ENCODE data around the gene POP4.

Gene POP4

DNA sequence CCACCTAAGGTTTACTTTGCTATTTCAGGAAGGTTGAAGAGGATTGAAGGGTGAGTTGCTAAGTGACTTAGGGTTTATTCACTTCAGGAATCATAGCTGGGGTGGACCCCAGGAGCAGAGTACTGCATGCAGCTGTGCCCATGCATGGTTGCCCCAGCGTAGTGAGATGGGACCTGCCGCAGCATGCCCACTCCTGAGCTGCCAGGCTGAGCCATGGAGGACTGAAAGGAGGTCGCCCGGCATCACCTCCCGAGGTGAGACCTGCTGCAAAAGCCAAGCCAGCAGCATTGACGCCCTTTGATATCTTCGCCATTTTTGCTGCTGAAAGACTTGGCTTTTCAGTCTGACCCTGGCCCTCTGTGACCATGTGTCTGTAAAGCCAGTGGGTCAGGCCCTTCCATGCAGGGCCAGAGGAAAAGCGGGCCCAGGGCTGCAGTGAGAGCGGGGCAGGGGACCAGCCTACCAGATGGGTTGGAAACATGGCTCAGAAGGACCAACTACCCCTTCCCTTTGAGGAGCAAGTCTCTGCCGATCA lies 9.9 kb downstream of the POP4 start:
- no peak overlapping the region for H3K4me3 ChIP-seq (ENCODE audit: low read depth, low read length)
- no peaks in the 10 kb centered on the region for H3K27me3 ChIP-seq (ENCODE audit: control insufficient read depth, insufficient read depth, low read length)
- peaks cover 28% of the 10 kb centered on the region for H3K36me3 ChIP-seq (ENCODE audit: control insufficient read depth, insufficient read depth, low read length)
- H3K9me3 ChIP-seq (ENCODE audit: control insufficient read depth, insufficient read depth, low read length): no peaks in the 10 kb centered on the region
- no peaks in the 10 kb centered on the region for H3K4me1 ChIP-seq (ENCODE audit: control insufficient read depth, insufficient read depth, low read length)
- no peak overlapping the region for H3K9ac ChIP-seq (ENCODE audit: low read depth, low read length)

GRCh38 chr19:29616541-29616940 lies 10.5 kb downstream of the POP4 start:
- Histone ChIP-seq H3K9me3 (ENCODE audit: control insufficient read depth, insufficient read depth, low read length) (no peaks in the 10 kb centered on the region), H3K36me3 (ENCODE audit: control insufficient read depth, insufficient read depth, low read length) (peaks cover 28% of the 10 kb centered on the region), H3K4me1 (ENCODE audit: control insufficient read depth, insufficient read depth, low read length) (no peaks in the 10 kb centered on the region), H3K27me3 (ENCODE audit: control insufficient read depth, insufficient read depth, low read length) (no peaks in the 10 kb centered on the region), H3K9ac (ENCODE audit: low read depth, low read length) (no peak overlapping the region), H3K4me3 (ENCODE audit: low read depth, low read length) (no peak overlapping the region)

DNA sequence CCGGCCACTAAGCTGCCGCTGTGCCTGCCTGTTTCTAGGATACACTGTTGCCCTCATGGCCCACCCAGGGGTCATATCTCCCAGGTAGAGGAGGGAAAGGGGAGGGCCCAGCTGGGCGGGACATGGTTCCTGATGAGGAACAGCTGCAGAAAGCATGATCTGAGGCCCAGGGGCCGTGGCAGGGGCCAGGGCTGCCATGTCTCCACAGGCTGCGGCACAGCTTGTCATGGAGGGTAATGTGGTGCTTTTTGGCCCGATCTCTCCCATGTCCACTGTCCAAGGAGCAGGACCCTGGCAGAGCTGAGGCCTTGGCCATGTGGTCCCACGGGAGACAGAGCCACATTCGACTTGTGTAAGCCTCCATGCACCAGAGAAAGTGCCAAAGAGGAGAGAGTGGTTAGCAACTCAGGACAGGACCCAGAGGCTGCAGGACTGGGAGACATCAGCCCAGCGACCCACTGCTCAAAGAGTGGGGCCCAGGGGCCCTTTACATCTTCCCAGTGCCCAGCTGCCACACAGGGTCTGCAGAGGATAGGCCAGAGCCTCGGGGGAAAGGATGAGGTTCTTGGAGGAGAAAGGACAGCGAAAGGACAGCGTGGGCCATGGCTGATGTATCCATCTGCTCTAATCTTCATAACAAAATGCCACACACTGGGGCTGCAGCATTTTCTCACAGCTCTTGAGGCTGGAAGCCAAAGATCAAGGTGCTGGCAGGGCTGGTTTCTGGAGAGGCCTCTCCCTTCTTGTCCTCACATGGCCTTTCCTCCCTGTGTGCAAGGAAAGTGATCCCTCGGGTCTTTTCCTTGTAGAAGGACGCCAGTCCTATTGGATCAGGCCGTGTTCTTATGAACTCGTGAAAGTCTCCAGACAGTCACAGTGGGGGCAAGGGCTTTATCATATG lies 11.5 kb downstream of the POP4 start:
- H3K4me3 ChIP-seq (ENCODE audit: low read depth, low read length): no peak overlapping the region
- H3K9ac ChIP-seq (ENCODE audit: low read depth, low read length): no peak overlapping the region
- peaks cover 19% of the 10 kb centered on the region for H3K36me3 ChIP-seq (ENCODE audit: control insufficient read depth, insufficient read depth, low read length)
- H3K4me1 ChIP-seq (ENCODE audit: control insufficient read depth, insufficient read depth, low read length): no peaks in the 10 kb centered on the region
- H3K27me3 ChIP-seq (ENCODE audit: control insufficient read depth, insufficient read depth, low read length): no peaks in the 10 kb centered on the region
- H3K9me3 ChIP-seq (ENCODE audit: control insufficient read depth, insufficient read depth, low read length): no peaks in the 10 kb centered on the region

DNA sequence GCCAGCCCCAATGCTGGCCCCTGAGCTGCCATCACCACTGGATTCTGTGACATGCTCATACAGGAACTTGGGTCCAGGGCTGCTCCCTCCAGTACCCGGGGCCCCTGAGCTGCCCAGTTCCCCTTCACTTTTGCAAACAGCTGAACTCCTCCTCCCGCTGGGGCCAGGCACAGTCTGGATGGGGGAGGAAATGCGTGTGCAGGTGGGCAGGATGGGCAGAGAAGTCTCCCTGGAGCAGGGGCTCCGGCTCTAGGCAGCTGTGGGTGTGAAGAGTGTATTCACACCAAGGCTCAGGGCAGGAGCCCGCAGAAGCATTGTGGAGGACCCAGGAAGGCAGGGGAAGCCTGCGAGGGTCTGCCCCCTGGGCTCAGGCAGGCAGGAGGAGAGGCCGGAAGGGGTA lies 12.4 kb downstream of the POP4 start:
- Histone ChIP-seq H3K27me3 (ENCODE audit: control insufficient read depth, insufficient read depth, low read length) (no peaks in the 10 kb centered on the region), H3K9ac (ENCODE audit: low read depth, low read length) (no peak overlapping the region), H3K9me3 (ENCODE audit: control insufficient read depth, insufficient read depth, low read length) (no peaks in the 10 kb centered on the region), H3K36me3 (ENCODE audit: control insufficient read depth, insufficient read depth, low read length) (peaks cover 13% of the 10 kb centered on the region), H3K4me3 (ENCODE audit: low read depth, low read length) (no peak overlapping the region), H3K4me1 (ENCODE audit: control insufficient read depth, insufficient read depth, low read length) (no peaks in the 10 kb centered on the region)

DNA sequence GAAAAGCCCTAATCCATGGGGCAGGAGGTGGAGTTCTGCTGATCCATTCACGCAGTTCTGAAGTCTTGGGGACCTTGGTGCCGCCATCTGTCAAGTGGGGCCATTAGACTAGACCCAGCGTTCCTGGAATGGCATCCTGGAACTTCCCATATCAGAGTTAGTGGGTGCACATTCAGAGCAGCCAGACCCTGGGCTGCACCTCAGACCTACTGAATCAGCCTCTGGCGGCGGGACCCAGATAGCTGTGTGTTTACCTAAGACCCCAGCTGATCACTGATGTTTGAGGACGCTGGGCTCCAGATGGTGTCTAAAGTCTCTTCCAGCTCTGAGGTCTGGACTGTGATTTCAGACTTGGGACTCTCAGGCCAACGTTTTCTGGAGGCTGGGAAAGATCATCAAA lies 12.8 kb downstream of the POP4 start:
- Histone ChIP-seq H3K27me3 (ENCODE audit: control insufficient read depth, insufficient read depth, low read length) (no peaks in the 10 kb centered on the region), H3K9ac (ENCODE audit: low read depth, low read length) (no peak overlapping the region), H3K9me3 (ENCODE audit: control insufficient read depth, insufficient read depth, low read length) (no peaks in the 10 kb centered on the region), H3K4me1 (ENCODE audit: control insufficient read depth, insufficient read depth, low read length) (no peaks in the 10 kb centered on the region), H3K36me3 (ENCODE audit: control insufficient read depth, insufficient read depth, low read length) (peaks cover 11% of the 10 kb centered on the region), H3K4me3 (ENCODE audit: low read depth, low read length) (no peak overlapping the region)

DNA sequence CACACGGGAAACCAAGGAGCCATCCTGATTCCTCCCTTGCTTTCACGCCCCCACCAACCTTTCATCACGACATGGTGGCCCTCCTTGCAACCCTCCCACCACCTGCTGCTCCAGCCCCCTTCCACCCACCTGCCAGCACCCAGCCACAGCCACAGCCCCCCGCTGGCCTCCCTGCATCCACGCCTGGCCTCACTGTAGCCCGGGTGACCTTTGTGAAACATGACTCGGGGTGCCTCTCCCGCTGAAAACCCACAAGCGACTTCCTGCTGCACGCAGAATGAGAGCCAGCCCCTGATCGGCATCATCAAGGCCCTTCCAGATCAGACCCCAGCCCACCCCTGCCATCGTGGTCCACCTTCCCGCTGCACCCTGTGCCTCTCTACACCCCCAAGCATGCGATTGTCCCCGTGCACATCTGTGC lies 14.9 kb downstream of the POP4 start:
- Histone ChIP-seq H3K27me3 (ENCODE audit: control insufficient read depth, insufficient read depth, low read length) (no peaks in the 10 kb centered on the region), H3K36me3 (ENCODE audit: control insufficient read depth, insufficient read depth, low read length) (peaks cover 3% of the 10 kb centered on the region), H3K4me3 (ENCODE audit: low read depth, low read length) (no peak overlapping the region), H3K9me3 (ENCODE audit: control insufficient read depth, insufficient read depth, low read length) (no peaks in the 10 kb centered on the region), H3K9ac (ENCODE audit: low read depth, low read length) (no peak overlapping the region), H3K4me1 (ENCODE audit: control insufficient read depth, insufficient read depth, low read length) (no peaks in the 10 kb centered on the region)

DNA sequence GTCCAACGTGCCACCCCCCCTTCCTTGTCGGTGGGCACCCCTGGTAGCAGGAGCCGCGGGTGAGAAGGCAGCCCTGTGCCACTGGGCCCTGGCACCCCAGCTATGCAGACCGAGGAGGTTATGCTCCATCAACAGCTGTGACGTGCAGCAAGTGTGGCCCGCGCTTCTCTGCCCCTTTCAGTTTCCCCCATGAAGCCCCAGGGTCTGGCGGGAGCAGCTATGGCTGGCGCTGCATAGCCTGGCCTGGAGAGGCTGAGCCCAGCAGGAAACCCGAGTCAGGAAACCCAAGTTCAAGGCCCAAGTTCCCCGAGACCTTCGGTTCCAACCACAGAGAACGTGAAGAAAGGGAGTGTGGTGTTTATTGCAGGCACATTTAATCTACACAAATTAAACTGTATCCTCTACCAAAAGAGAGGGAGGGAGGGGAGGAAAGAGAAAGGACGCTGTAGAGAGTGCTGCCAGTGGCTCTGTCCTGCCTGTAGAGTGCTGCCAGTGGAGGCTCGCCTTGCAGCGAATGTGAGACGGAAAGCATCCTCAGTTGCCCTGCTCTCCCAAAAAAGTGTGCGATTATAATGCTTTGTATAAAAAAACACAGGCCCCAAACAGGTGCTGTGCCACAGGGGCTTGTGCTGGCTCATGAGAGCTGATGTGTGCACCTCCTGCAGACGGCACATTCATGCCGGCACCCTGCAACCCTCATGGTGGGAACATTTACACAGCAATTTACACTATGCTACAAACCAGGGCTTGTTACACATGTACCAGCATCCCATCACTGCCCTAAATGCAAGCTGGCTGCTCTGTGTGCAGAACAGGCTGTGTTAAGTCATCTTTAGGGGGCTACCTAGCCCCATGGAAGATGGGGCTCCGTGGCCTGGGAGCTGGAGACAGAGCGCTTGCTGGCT lies 16.3 kb downstream of the POP4 start:
- H3K9ac ChIP-seq (ENCODE audit: low read depth, low read length): no peak overlapping the region
- H3K27me3 ChIP-seq (ENCODE audit: control insufficient read depth, insufficient read depth, low read length): no peaks in the 10 kb centered on the region
- no peaks in the 10 kb centered on the region for H3K4me1 ChIP-seq (ENCODE audit: control insufficient read depth, insufficient read depth, low read length)
- H3K36me3 ChIP-seq (ENCODE audit: control insufficient read depth, insufficient read depth, low read length): no peaks in the 10 kb centered on the region
- H3K4me3 ChIP-seq (ENCODE audit: low read depth, low read length): no peak overlapping the region
- no peaks in the 10 kb centered on the region for H3K9me3 ChIP-seq (ENCODE audit: control insufficient read depth, insufficient read depth, low read length)

GRCh38 chr19:29623726-29624488 lies 17.8 kb downstream of the POP4 start:
- no peaks in the 10 kb centered on the region for H3K9me3 ChIP-seq (ENCODE audit: control insufficient read depth, insufficient read depth, low read length)
- H3K9ac ChIP-seq (ENCODE audit: low read depth, low read length): no peak overlapping the region
- no peak overlapping the region for H3K4me3 ChIP-seq (ENCODE audit: low read depth, low read length)
- no peaks in the 10 kb centered on the region for H3K4me1 ChIP-seq (ENCODE audit: control insufficient read depth, insufficient read depth, low read length)
- no peaks in the 10 kb centered on the region for H3K36me3 ChIP-seq (ENCODE audit: control insufficient read depth, insufficient read depth, low read length)
- no peaks in the 10 kb centered on the region for H3K27me3 ChIP-seq (ENCODE audit: control insufficient read depth, insufficient read depth, low read length)

- Histone ChIP-seq H3K9me3 (ENCODE audit: control insufficient read depth, insufficient read depth, low read length) (no peaks in the 10 kb centered on the region), H3K4me1 (ENCODE audit: control insufficient read depth, insufficient read depth, low read length) (no peaks in the 10 kb centered on the region), H3K9ac (ENCODE audit: low read depth, low read length) (no peak overlapping the region)
These were observed 18.6 kb downstream of the POP4 start for GRCh38 chr19:29624489-29625185.

DNA sequence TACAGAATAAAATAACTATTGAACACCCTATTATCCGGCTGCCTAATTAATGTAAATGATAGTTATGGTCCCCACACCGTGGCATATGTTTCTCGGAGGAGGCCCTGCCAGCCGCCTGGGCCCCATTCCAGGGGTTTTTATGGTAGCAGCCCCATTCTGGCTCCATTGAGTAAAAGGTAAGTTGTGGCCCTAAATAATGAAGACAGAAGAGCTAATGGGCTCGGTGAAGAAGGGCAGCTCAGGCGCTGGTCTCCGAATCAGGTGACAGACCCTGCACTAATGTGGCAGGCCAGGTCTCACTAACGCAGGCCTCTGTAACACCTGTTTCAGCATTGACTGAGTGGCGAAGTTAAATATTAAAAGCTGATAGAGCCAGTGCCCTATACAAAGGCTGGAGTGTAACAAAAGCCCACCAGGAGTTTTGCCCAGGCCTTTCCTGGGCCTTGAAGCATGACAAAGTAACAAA lies 19.1 kb downstream of the POP4 start:
- Histone ChIP-seq H3K9ac (ENCODE audit: low read depth, low read length) (no peak overlapping the region), H3K4me1 (ENCODE audit: control insufficient read depth, insufficient read depth, low read length) (no peaks in the 10 kb centered on the region), H3K4me3 (ENCODE audit: low read depth, low read length) (no peak overlapping the region), H3K27me3 (ENCODE audit: control insufficient read depth, insufficient read depth, low read length) (no peaks in the 10 kb centered on the region), H3K36me3 (ENCODE audit: control insufficient read depth, insufficient read depth, low read length) (no peaks in the 10 kb centered on the region), H3K9me3 (ENCODE audit: control insufficient read depth, insufficient read depth, low read length) (no peaks in the 10 kb centered on the region)

More at GRCh38 chr19:29624489-29625185, 18.6 kb downstream of the POP4 start:
- no peaks in the 10 kb centered on the region for H3K27me3 ChIP-seq (ENCODE audit: control insufficient read depth, insufficient read depth, low read length)
- no peaks in the 10 kb centered on the region for H3K36me3 ChIP-seq (ENCODE audit: control insufficient read depth, insufficient read depth, low read length)
- H3K4me3 ChIP-seq (ENCODE audit: low read depth, low read length): no peak overlapping the region

Measured in iPS-15b (cell line).